MCF 10A (cell line): ENCODE results near the gene SMIM41. TPM values are rescaled to one million over a fixed set of nuclear protein-coding genes. Genes with fewer than 3 reads are reported as not detected.

ENCODE experiments used
- BruUV-seq: library from RNA; stranded (reverse); fragments of 400-500 nt; replicated peaks from 2 replicates; lab custom pipeline; 2021; lab: Mats Ljungman, UMichigan
- CTCF ChIA-PET: fragments of 300-600 bp; sonication (Branson Sonifier 250); formaldehyde crosslinking; extraction: SDS; loops from one replicate; lab custom pipeline; 2021; ENCODE audit warnings: antibody characterized with exemption, inconsistent platforms; lab: Yijun Ruan, JAX
- POLR2A ChIA-PET: fragments of 300-600, 350-650 bp; sonication (Branson Sonifier 250); formaldehyde crosslinking; extraction: SDS; loops from one replicate; lab custom pipeline; 2020; ENCODE audit warnings: antibody characterized with exemption, inconsistent platforms; lab: Yijun Ruan, JAX
- DNase-seq: peaks from one replicate; pipeline ENCODE4 v3.0.0-alpha.2; 2018; ENCODE audit not compliant: unreplicated experiment
- H3K27ac Mint-ChIP-seq: one replicate; pipeline ENCODE4 v1.8.0; 2022; ENCODE audit warnings: mild to moderate bottlenecking, low read depth, mixed read lengths; ENCODE audit not compliant: unreplicated experiment
- H3K27me3 Mint-ChIP-seq: one replicate; pipeline ENCODE4 v1.8.0; 2022; ENCODE audit warnings: mixed read lengths; ENCODE audit not compliant: insufficient read depth, unreplicated experiment
- H3K36me3 Mint-ChIP-seq: one replicate; pipeline ENCODE4 v1.8.0; 2022; ENCODE audit warnings: mild to moderate bottlenecking, moderate library complexity, mixed read lengths; ENCODE audit not compliant: insufficient read depth, unreplicated experiment
- H3K4me1 Mint-ChIP-seq: one replicate; pipeline ENCODE4 v1.8.0; 2022; ENCODE audit warnings: mixed read lengths; ENCODE audit not compliant: insufficient read depth, unreplicated experiment
- H3K4me3 Mint-ChIP-seq: one replicate; pipeline ENCODE4 v1.8.0; 2022; ENCODE audit warnings: mild to moderate bottlenecking, moderate library complexity, mixed read lengths; ENCODE audit not compliant: unreplicated experiment
- H3K9me3 Mint-ChIP-seq: one replicate; pipeline ENCODE4 v1.8.0; 2022; ENCODE audit warnings: mixed read lengths; ENCODE audit not compliant: unreplicated experiment
- CTCF ChIP-seq: fragments of 200-600 bp; IDR thresholded peaks from one replicate; pipeline ENCODE4 v1.8.0; 2022; ENCODE audit warnings: antibody characterized with exemption, mild to moderate bottlenecking; ENCODE audit not compliant: unreplicated experiment
- intact Hi-C: fragments of 100-400 bp; cut with micrococcal nuclease; formaldehyde crosslinking; loops from 2 replicates; pipeline ENCODE4 v1.14.1; 2022
- total RNA-seq: library from RNA; stranded (reverse); gene quantifications from 2 replicates; pipeline ENCODE4 v1.2.3, GENCODE V29; 2022

Gene SMIM41
- total RNA-seq, 1 experiment from 2014 or later = not detected

- Mint-ChIP-seq H3K4me1 (peaks cover 18% of the 10 kb centered on the region), H3K9me3 (no peaks in the 10 kb centered on the region), H3K4me3 (no peak overlapping the region), H3K27me3 (peaks cover 20% of the 10 kb centered on the region), H3K36me3 (peaks cover 8% of the 10 kb centered on the region), H3K27ac (no peak overlapping the region)
- ChIA-PET CTCF (interaction anchor here (0.6 to 32.1 kb wide), 4 partner anchors 10 to 1029 kb away, joined by 3 to 560 read pairs (median 5); no protein-coding TSS in a partner anchor), POLR2A (interaction anchor here (7.4 kb wide), 1 partner anchor 15 kb away, joined by 49 read pairs; the partner anchor contains the start of gene NR4A1)
- no peak for TF ChIP-seq CTCF
- intact Hi-C loops = no loop called here
- DNase-seq = no peak
- no TSS peak for BruUV-seq
Observed at GRCh38 chr12:52067081-52067374, 12.5 kb upstream of the SMIM41 start.

- Mint-ChIP-seq H3K36me3 (peaks cover 27% of the 10 kb centered on the region), H3K4me1 (peaks cover 22% of the 10 kb centered on the region), H3K9me3 (no peaks in the 10 kb centered on the region), H3K27me3 (peaks cover 20% of the 10 kb centered on the region), H3K27ac (peak within 1 kb of the TSS; percentile 99), H3K4me3 (peak within 1 kb of the TSS; percentile 96)
- POLR2A ChIA-PET = interaction anchor here (0.6 to 7.4 kb wide), 18 partner anchors 13 to 1182 kb away, joined by 3 to 49 read pairs (median 4); partner anchors contain the start of genes KRT18, KRT5 and NR4A1
- intact Hi-C loops = loop anchor here (1.0 kb wide), 1 partner anchor 44 kb away; no protein-coding TSS in a partner anchor
- CTCF ChIA-PET = interaction anchor here (0.6 to 32.1 kb wide), 15 partner anchors 11 to 901 kb away, joined by 3 to 560 read pairs (median 4); no protein-coding TSS in a partner anchor
- peak; percentile 95 for DNase-seq
- no TSS peak for BruUV-seq
- TF ChIP-seq CTCF = peak; percentile 41
Observed at GRCh38 chr12:52069327-52070184, 9.9 kb upstream of the SMIM41 start, which contains the start of gene ATG101. TSS of gene ATG101 (plus strand) at chr12:52069978. CDS start at chr12:52073651, 3,673 bp downstream.

GRCh38 chr12:52070185-52070925 is 9.1 kb upstream of the SMIM41 start:
- no peak for TF ChIP-seq CTCF
- peaks cover 35% of the 10 kb centered on the region for H3K36me3 Mint-ChIP-seq
- H3K27me3 Mint-ChIP-seq = peaks cover 17% of the 10 kb centered on the region
- H3K4me1 Mint-ChIP-seq = peaks cover 22% of the 10 kb centered on the region
- H3K9me3 Mint-ChIP-seq = no peaks in the 10 kb centered on the region
- CTCF ChIA-PET = interaction anchor here (0.6 to 32.1 kb wide), 11 partner anchors 10 to 902 kb away, joined by 3 to 560 read pairs (median 5); no protein-coding TSS in a partner anchor
- DNase-seq = no peak
- H3K27ac Mint-ChIP-seq = peak overlapping the region; percentile 99
- H3K4me3 Mint-ChIP-seq = peak overlapping the region; percentile 96
- intact Hi-C loops = no loop called here
- POLR2A ChIA-PET = interaction anchor here (0.6 to 7.4 kb wide), 18 partner anchors 13 to 1714 kb away, joined by 3 to 49 read pairs (median 4); partner anchors contain the start of genes KRT18, KRT5 and NR4A1
- TSS peak; percentile 75 for BruUV-seq
